ENCODE data around the gene HDAC3. TPM values are rescaled to one million over a fixed set of nuclear protein-coding genes. Genes with fewer than 3 reads are reported as not detected.

The HDAC3 gene
- total and polyA plus RNA-seq, 4 donors, result 35.1 to 62.5 (median 46.7) TPM

- H3K9me3 ChIP-seq (ENCODE audit: control insufficient read depth in 4 of 4, insufficient read depth in 3 of 4, low read length in 3 of 4), result no peaks in the 10 kb centered on the region
- WGBS, 2 donors, result 86 to 88% methylated on average over 8 of the region's 8 CpGs
- H3K9ac ChIP-seq (ENCODE audit: insufficient read depth in 1 of 2, low read length in 2 of 2), result no peak overlapping the region
- TF ChIP-seq, protein P1, sequence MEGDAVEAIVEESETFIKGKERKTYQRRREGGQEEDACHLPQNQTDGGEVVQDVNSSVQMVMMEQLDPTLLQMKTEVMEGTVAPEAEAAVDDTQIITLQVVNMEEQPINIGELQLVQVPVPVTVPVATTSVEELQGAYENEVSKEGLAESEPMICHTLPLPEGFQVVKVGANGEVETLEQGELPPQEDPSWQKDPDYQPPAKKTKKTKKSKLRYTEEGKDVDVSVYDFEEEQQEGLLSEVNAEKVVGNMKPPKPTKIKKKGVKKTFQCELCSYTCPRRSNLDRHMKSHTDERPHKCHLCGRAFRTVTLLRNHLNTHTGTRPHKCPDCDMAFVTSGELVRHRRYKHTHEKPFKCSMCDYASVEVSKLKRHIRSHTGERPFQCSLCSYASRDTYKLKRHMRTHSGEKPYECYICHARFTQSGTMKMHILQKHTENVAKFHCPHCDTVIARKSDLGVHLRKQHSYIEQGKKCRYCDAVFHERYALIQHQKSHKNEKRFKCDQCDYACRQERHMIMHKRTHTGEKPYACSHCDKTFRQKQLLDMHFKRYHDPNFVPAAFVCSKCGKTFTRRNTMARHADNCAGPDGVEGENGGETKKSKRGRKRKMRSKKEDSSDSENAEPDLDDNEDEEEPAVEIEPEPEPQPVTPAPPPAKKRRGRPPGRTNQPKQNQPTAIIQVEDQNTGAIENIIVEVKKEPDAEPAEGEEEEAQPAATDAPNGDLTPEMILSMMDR (IDR thresholded peaks at IDR 0.05; ENCODE audit: control extremely low read depth, extremely low read depth), result no peak
- no peaks in the 10 kb centered on the region for H3K4me1 ChIP-seq (ENCODE audit: control insufficient read depth in 5 of 5, insufficient read depth in 5 of 5, low read length in 5 of 5)
- no peak overlapping the region for H3K27ac ChIP-seq (ENCODE audit: low read depth in 1 of 2, low read length in 1 of 2)
- no peak overlapping the region for H3K4me3 ChIP-seq
- DNase-seq (no peak), ATAC-seq (ENCODE audit: insufficient read depth, low FRiP score) (no peak)
- H3K27me3 ChIP-seq (ENCODE audit: control insufficient read depth in 3 of 3, insufficient read depth in 3 of 3, low read length in 2 of 3), result no peaks in the 10 kb centered on the region
- peaks cover 0 to 22% (median 17%) of the 10 kb centered on the region in 4 donors for H3K36me3 ChIP-seq (ENCODE audit: control insufficient read depth in 4 of 4, insufficient read depth in 4 of 4, low read length in 4 of 4)
Measured at GRCh38 chr5:141663506-141663905, 26.9 kb upstream of the HDAC3 start.

- Histone ChIP-seq H3K36me3 (ENCODE audit: control insufficient read depth in 4 of 4, insufficient read depth in 4 of 4, low read length in 4 of 4) (peaks cover 0 to 31% (median 27%) of the 10 kb centered on the region in 4 donors), H3K27ac (ENCODE audit: low read depth in 1 of 2, low read length in 1 of 2) (no peak overlapping the region), H3K27me3 (ENCODE audit: control insufficient read depth in 3 of 3, insufficient read depth in 3 of 3, low read length in 2 of 3) (no peaks in the 10 kb centered on the region), H3K9ac (ENCODE audit: insufficient read depth in 1 of 2, low read length in 2 of 2) (no peak overlapping the region), H3K9me3 (ENCODE audit: control insufficient read depth in 4 of 4, insufficient read depth in 3 of 4, low read length in 3 of 4) (no peaks in the 10 kb centered on the region), H3K4me3 (no peak overlapping the region), H3K4me1 (ENCODE audit: control insufficient read depth in 5 of 5, insufficient read depth in 5 of 5, low read length in 5 of 5) (no peaks in the 10 kb centered on the region)
- no peak for DNase-seq
- WGBS, 2 donors, result 86 to 92% methylated on average over 17 of the region's 17 CpGs
- TF ChIP-seq, protein P1 (IDR thresholded peaks at IDR 0.05; ENCODE audit: control extremely low read depth, extremely low read depth), result no peak
- ATAC-seq (ENCODE audit: insufficient read depth, low FRiP score), result no peak
Measured at GRCh38 chr5:141662028-141662427, 25.4 kb upstream of the HDAC3 start.

- Histone ChIP-seq H3K9ac (ENCODE audit: insufficient read depth in 1 of 2, low read length in 2 of 2) (no peak overlapping the region), H3K27me3 (ENCODE audit: control insufficient read depth in 3 of 3, insufficient read depth in 3 of 3, low read length in 2 of 3) (no peaks in the 10 kb centered on the region), H3K4me1 (ENCODE audit: control insufficient read depth in 5 of 5, insufficient read depth in 5 of 5, low read length in 5 of 5) (no peaks in the 10 kb centered on the region), H3K36me3 (ENCODE audit: control insufficient read depth in 4 of 4, insufficient read depth in 4 of 4, low read length in 4 of 4) (peaks cover 4 to 38% (median 28%) of the 10 kb centered on the region in 4 donors), H3K9me3 (ENCODE audit: control insufficient read depth in 4 of 4, insufficient read depth in 3 of 4, low read length in 3 of 4) (no peaks in the 10 kb centered on the region), H3K27ac (ENCODE audit: low read depth in 1 of 2, low read length in 1 of 2) (no peak overlapping the region), H3K4me3 (no peak overlapping the region)
- WGBS, 2 donors, result 82% methylated on average over 8 of the region's 8 CpGs
- no peak for ATAC-seq (ENCODE audit: insufficient read depth, low FRiP score)
- no peak for DNase-seq
- TF ChIP-seq, protein P1 (IDR thresholded peaks at IDR 0.05; ENCODE audit: control extremely low read depth, extremely low read depth), result no peak
Measured at GRCh38 chr5:141657937-141658545, 21.4 kb upstream of the HDAC3 start.

- H3K4me3 ChIP-seq, result no peak overlapping the region
- H3K9me3 ChIP-seq (ENCODE audit: control insufficient read depth in 4 of 4, insufficient read depth in 3 of 4, low read length in 3 of 4), result no peaks in the 10 kb centered on the region
- H3K36me3 ChIP-seq (ENCODE audit: control insufficient read depth in 4 of 4, insufficient read depth in 4 of 4, low read length in 4 of 4), result peaks cover 4 to 38% (median 29%) of the 10 kb centered on the region in 4 donors
- no peak overlapping the region for H3K27ac ChIP-seq (ENCODE audit: low read depth in 1 of 2, low read length in 1 of 2)
- 96% methylated on average over 1 of the region's 1 CpG for WGBS, 2 donors
- no peaks in the 10 kb centered on the region for H3K27me3 ChIP-seq (ENCODE audit: control insufficient read depth in 3 of 3, insufficient read depth in 3 of 3, low read length in 2 of 3)
- no peak for DNase-seq
- H3K9ac ChIP-seq (ENCODE audit: insufficient read depth in 1 of 2, low read length in 2 of 2), result no peak overlapping the region
- ATAC-seq (ENCODE audit: insufficient read depth, low FRiP score), result no peak
- TF ChIP-seq, protein P1 (IDR thresholded peaks at IDR 0.05; ENCODE audit: control extremely low read depth, extremely low read depth), result no peak
- no peaks in the 10 kb centered on the region for H3K4me1 ChIP-seq (ENCODE audit: control insufficient read depth in 5 of 5, insufficient read depth in 5 of 5, low read length in 5 of 5)
Measured at GRCh38 chr5:141657404-141657803, 20.8 kb upstream of the HDAC3 start.
